ENCODE measurements around the gene CADPS. TPM values are rescaled to one million over a fixed set of nuclear protein-coding genes. Genes with fewer than 3 reads are reported as not detected.

Gene CADPS
- total RNA-seq, 1 experiment from 2014 or later = 7.0 TPM

DNA sequence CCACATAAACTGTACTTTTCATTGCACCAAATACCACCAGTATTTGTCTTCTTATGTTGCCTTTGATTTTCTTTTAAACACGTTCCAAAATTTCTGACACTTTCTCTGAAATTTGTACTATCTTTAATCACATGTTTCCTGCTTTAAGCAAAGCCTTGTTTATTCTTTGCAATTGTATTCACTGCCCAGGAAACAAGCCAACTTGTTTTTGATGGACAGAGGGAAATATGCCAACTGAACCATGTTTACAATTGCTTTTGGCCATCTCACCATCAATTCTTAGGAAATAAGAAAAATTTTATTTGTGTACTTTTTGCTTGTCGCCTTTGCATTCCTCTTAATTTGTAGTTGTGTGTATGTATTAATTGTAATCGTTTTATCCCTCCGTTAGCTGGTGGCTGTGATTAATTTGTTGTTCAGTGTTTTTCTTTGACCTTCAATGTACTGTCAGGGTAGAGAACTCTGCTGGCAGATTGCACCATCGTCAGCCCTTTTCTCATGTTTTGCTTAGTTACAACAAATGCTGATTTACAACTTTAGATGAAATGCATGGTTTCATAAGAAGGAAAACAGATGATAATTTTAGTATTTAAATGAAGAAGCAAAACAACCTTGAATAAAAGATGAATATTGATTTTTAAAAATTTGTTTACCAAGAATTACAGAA lies 482.5 kb downstream of the CADPS start:
- no peaks in the 10 kb centered on the region for H3K36me3 Mint-ChIP-seq
- H3K27ac Mint-ChIP-seq = no peak overlapping the region
- no peaks in the 10 kb centered on the region for H3K4me1 Mint-ChIP-seq
- POLR2A ChIA-PET = no interaction called here
- DNase-seq (ENCODE audit: low spot score) (no peak), ATAC-seq (no peak)
- H3K27me3 Mint-ChIP-seq (ENCODE audit: low read depth) = peaks cover 8% of the 10 kb centered on the region
- CTCF ChIA-PET = no interaction called here
- no peaks in the 10 kb centered on the region for H3K9me3 Mint-ChIP-seq
- TF ChIP-seq SP1 (CRISPR knock-in tag; conservative IDR thresholded peaks at IDR 0.05) (no peak), ZNF671 (CRISPR knock-in tag; IDR thresholded peaks at IDR 0.05) (no peak), GABPB1 (CRISPR knock-in tag; IDR thresholded peaks at IDR 0.05) (no peak), ZNF219 (CRISPR knock-in tag; IDR thresholded peaks at IDR 0.05; ENCODE audit: borderline replicate concordance) (no peak), OVOL2 (CRISPR knock-in tag; IDR thresholded peaks at IDR 0.05; ENCODE audit: borderline replicate concordance) (no peak), SOX15 (CRISPR knock-in tag; IDR thresholded peaks at IDR 0.05) (no peak), GRHL2 (CRISPR knock-in tag; IDR thresholded peaks at IDR 0.05; ENCODE audit: insufficient replicate concordance, severe bottlenecking) (no peak), ZNF121 (CRISPR knock-in tag; IDR thresholded peaks at IDR 0.05) (no peak), ELF4 (CRISPR knock-in tag; IDR thresholded peaks at IDR 0.05; ENCODE audit: low read depth) (no peak), TP53 (CRISPR knock-in tag; IDR thresholded peaks at IDR 0.05) (no peak), JUN (CRISPR knock-in tag; IDR thresholded peaks at IDR 0.05) (no peak)
- TF ChIP-seq, protein P1, sequence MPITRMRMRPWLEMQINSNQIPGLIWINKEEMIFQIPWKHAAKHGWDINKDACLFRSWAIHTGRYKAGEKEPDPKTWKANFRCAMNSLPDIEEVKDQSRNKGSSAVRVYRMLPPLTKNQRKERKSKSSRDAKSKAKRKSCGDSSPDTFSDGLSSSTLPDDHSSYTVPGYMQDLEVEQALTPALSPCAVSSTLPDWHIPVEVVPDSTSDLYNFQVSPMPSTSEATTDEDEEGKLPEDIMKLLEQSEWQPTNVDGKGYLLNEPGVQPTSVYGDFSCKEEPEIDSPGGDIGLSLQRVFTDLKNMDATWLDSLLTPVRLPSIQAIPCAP (CRISPR knock-in tag; IDR thresholded peaks at IDR 0.05) = no peak
- TF ChIP-seq, protein P2, sequence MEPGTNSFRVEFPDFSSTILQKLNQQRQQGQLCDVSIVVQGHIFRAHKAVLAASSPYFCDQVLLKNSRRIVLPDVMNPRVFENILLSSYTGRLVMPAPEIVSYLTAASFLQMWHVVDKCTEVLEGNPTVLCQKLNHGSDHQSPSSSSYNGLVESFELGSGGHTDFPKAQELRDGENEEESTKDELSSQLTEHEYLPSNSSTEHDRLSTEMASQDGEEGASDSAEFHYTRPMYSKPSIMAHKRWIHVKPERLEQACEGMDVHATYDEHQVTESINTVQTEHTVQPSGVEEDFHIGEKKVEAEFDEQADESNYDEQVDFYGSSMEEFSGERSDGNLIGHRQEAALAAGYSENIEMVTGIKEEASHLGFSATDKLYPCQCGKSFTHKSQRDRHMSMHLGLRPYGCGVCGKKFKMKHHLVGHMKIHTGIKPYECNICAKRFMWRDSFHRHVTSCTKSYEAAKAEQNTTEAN (CRISPR knock-in tag; IDR thresholded peaks at IDR 0.05) = no peak
- no peak overlapping the region for H3K4me3 Mint-ChIP-seq

DNA sequence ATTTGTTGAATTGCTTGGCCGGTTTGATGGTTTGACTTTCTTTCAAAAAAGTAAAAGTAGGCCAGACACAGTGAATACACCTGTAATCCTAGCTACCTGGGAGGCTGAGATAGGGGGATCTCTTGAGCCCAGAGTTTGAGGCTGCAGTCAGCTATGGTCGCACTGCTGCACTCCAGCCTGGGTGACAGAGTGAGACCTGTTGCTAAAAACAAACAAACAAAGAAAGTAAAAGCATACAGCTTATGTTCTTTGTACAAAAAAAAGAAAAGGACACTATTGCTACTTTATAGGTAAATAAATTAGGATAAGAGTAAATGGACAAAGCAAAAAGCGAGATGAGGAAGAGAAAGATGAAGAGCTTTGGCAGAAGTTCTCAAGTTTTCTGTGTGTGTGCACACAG lies 488.0 kb downstream of the CADPS start:
- H3K4me1 Mint-ChIP-seq = no peaks in the 10 kb centered on the region
- H3K4me3 Mint-ChIP-seq = no peak overlapping the region
- ATAC-seq = no peak
- H3K9me3 Mint-ChIP-seq = no peaks in the 10 kb centered on the region
- ChIA-PET CTCF (no interaction called here), POLR2A (interaction anchor here (0.5 kb wide), 1 partner anchor 28 kb away, joined by 4 read pairs; no protein-coding TSS in a partner anchor)
- no peak overlapping the region; the same call in 1 of the 2 replicates for H3K27ac Mint-ChIP-seq
- TF ChIP-seq, protein P3, sequence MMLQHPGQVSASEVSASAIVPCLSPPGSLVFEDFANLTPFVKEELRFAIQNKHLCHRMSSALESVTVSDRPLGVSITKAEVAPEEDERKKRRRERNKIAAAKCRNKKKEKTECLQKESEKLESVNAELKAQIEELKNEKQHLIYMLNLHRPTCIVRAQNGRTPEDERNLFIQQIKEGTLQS (CRISPR knock-in tag; conservative IDR thresholded peaks at IDR 0.05) = no peak
- TF ChIP-seq EMX1 (CRISPR knock-in tag; IDR thresholded peaks at IDR 0.05) (no peak), CBFB (CRISPR knock-in tag; IDR thresholded peaks at IDR 0.05; ENCODE audit: low read depth) (no peak), ZBTB21 (CRISPR knock-in tag; IDR thresholded peaks at IDR 0.05; ENCODE audit: borderline replicate concordance) (no peak), ZNF416 (CRISPR knock-in tag; IDR thresholded peaks at IDR 0.05) (no peak), JUN (CRISPR knock-in tag; IDR thresholded peaks at IDR 0.05) (no peak), ATF1 (CRISPR knock-in tag; IDR thresholded peaks at IDR 0.05) (no peak), ZNF671 (CRISPR knock-in tag; IDR thresholded peaks at IDR 0.05) (no peak)
- TF ChIP-seq, protein P4, sequence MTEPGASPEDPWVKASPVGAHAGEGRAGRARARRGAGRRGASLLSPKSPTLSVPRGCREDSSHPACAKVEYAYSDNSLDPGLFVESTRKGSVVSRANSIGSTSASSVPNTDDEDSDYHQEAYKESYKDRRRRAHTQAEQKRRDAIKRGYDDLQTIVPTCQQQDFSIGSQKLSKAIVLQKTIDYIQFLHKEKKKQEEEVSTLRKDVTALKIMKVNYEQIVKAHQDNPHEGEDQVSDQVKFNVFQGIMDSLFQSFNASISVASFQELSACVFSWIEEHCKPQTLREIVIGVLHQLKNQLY (CRISPR knock-in tag; IDR thresholded peaks at IDR 0.05) = no peak
- TF ChIP-seq, protein P5, sequence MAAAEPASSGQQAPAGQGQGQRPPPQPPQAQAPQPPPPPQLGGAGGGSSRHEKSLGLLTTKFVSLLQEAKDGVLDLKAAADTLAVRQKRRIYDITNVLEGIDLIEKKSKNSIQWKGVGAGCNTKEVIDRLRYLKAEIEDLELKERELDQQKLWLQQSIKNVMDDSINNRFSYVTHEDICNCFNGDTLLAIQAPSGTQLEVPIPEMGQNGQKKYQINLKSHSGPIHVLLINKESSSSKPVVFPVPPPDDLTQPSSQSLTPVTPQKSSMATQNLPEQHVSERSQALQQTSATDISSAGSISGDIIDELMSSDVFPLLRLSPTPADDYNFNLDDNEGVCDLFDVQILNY (CRISPR knock-in tag; IDR thresholded peaks at IDR 0.05) = no peak
- TF ChIP-seq, protein P6, sequence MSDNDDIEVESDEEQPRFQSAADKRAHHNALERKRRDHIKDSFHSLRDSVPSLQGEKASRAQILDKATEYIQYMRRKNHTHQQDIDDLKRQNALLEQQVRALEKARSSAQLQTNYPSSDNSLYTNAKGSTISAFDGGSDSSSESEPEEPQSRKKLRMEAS (CRISPR knock-in tag; IDR thresholded peaks at IDR 0.05) = no peak
- TF ChIP-seq, protein P7, sequence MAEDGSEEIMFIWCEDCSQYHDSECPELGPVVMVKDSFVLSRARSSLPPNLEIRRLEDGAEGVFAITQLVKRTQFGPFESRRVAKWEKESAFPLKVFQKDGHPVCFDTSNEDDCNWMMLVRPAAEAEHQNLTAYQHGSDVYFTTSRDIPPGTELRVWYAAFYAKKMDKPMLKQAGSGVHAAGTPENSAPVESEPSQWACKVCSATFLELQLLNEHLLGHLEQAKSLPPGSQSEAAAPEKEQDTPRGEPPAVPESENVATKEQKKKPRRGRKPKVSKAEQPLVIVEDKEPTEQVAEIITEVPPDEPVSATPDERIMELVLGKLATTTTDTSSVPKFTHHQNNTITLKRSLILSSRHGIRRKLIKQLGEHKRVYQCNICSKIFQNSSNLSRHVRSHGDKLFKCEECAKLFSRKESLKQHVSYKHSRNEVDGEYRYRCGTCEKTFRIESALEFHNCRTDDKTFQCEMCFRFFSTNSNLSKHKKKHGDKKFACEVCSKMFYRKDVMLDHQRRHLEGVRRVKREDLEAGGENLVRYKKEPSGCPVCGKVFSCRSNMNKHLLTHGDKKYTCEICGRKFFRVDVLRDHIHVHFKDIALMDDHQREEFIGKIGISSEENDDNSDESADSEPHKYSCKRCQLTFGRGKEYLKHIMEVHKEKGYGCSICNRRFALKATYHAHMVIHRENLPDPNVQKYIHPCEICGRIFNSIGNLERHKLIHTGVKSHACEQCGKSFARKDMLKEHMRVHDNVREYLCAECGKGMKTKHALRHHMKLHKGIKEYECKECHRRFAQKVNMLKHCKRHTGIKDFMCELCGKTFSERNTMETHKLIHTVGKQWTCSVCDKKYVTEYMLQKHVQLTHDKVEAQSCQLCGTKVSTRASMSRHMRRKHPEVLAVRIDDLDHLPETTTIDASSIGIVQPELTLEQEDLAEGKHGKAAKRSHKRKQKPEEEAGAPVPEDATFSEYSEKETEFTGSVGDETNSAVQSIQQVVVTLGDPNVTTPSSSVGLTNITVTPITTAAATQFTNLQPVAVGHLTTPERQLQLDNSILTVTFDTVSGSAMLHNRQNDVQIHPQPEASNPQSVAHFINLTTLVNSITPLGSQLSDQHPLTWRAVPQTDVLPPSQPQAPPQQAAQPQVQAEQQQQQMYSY (CRISPR knock-in tag; IDR thresholded peaks at IDR 0.05) = no peak
- no peak for DNase-seq (ENCODE audit: low spot score)
- H3K27me3 Mint-ChIP-seq (ENCODE audit: low read depth) = peaks cover 33% of the 10 kb centered on the region
- H3K36me3 Mint-ChIP-seq = no peaks in the 10 kb centered on the region
